Measurements from ENCODE around the gene SUSD1.
"Not testable (repeated sequence)": the region's sequence is repeated elsewhere in the genome, so short reads cannot be mapped to it uniquely, and the experiment has no call there.

Gene SUSD1

DNA sequence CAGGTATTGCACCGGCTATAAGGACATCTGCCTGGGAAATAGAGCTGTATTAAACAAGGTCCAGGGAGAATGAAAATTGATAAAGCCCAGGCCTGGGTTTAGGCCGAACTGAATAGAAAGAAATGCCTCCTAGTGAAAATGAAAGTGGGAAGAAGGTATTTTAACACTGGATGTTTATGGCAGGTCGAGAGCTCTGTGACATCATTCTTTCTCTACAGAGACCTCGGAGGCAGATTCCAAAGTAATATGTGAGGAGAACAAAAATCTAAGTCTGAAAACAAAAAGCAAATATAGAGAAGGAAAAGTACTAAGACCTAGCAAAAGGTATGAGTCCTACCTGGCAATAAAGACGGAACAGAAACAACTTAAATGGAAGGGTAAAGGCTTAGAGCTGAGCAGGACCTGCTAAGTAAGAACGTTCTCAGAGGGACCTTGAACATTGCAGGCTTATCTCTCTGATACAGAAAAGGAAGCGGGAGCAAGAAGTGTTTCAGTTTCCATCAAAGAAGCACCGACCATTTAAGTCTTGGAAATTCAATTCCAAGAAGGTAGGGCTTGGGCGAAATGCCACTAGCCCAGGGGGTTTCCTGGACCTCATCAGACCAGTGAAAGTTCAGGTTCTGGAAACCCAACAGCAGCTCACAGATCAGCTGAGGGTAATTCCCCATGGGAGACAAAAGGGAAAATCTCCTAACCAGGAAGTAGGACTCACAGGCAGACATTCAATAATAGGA is 80.0 kb downstream of the SUSD1 start:
- DNase-seq (ENCODE audit: low read depth in 2 of 2) = no peak

- DNase-seq (ENCODE audit: low read depth in 2 of 2) = no peak
Observed at GRCh38 chr9:112094241-112094640, 80.9 kb downstream of the SUSD1 start.

- no peak for DNase-seq (ENCODE audit: low read depth in 2 of 2)
Observed at GRCh38 chr9:112093870-112094216, 81.3 kb downstream of the SUSD1 start.

DNA sequence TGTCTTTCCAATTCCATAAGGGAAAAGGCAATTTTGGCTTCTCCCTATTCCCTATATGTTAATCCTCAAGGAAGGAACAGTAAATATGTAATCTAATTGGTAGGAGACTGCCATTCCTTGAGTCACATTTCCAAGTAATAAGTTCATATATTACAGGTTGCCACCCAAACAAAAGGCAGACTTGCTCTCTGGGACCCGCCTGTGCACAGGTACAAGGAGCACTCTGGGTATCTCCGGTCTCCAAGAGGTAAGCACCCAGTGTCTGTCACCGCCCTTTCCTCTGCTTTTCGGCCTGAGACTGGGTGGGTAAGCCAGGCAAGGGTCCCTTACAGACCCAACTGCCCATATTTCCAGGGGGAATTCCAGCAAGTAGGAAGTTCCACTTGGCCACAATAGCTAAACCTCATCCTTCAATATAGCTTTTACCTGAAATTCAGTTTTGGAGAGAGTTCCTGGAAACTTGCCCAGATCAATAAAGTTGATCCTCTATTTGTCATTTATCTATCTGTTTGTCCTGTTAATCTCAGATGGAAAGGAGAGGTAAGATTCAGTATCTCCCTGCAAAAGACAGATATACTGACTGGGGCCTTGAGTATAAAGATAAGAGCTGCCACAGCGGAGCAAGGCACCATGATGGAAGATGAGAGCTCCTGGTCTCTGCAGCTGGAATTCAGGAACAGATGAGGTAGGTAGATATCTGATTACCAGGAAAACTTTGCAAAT is 81.8 kb downstream of the SUSD1 start:
- no peak for DNase-seq (ENCODE audit: low read depth in 2 of 2)

GRCh38 chr9:112091810-112092209 is 83.3 kb downstream of the SUSD1 start:
- DNase-seq (ENCODE audit: low read depth in 2 of 2) = no peak

- DNase-seq (ENCODE audit: low read depth in 2 of 2) = no peak
Observed at GRCh38 chr9:112087506-112087905, 87.6 kb downstream of the SUSD1 start.

- no peak for DNase-seq (ENCODE audit: low read depth in 2 of 2)
Observed at GRCh38 chr9:112086627-112087026, 88.5 kb downstream of the SUSD1 start.

DNA sequence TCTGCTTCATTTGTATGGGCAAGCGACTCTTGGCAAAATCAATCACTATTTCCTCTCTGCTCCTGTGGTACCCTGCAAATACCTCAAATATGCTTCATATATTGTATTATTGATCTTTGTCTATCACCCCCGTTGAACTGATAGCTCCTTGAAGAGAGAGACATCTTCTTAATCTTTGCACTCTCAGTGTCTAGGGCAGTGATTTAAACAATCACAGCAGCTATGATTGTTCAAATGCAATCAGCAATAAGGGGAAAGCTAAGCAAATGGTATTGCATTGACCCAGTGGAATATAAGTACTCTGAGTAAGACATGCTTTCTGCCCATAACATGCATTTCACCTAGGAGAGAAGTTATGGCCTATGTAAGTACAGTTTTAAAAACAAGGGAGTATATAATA is 90.2 kb downstream of the SUSD1 start:
- no peak for DNase-seq (ENCODE audit: low read depth in 2 of 2)

DNA sequence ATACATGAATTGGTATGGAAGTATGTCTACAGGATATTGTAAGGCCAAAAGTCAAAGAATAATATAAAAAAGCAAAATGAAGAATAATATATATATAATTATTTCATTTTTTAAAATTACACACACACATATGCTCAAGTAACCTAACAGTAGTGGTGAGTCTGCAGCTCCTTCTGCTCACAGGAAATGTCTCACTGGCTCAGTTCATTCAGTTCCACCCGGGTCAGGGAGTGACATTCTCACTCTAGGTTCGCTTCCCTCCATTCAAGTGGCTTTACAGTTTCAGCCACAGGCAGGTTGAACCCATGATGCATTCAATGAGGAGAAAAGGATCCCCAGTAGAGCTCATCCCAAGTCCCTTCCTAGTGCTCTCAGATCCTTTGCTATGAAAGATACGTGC is 90.8 kb downstream of the SUSD1 start:
- no peak for DNase-seq (ENCODE audit: low read depth in 2 of 2)

- no peak for DNase-seq (ENCODE audit: low read depth in 2 of 2)
Observed at GRCh38 chr9:112081918-112082729, 93.0 kb downstream of the SUSD1 start.

DNA sequence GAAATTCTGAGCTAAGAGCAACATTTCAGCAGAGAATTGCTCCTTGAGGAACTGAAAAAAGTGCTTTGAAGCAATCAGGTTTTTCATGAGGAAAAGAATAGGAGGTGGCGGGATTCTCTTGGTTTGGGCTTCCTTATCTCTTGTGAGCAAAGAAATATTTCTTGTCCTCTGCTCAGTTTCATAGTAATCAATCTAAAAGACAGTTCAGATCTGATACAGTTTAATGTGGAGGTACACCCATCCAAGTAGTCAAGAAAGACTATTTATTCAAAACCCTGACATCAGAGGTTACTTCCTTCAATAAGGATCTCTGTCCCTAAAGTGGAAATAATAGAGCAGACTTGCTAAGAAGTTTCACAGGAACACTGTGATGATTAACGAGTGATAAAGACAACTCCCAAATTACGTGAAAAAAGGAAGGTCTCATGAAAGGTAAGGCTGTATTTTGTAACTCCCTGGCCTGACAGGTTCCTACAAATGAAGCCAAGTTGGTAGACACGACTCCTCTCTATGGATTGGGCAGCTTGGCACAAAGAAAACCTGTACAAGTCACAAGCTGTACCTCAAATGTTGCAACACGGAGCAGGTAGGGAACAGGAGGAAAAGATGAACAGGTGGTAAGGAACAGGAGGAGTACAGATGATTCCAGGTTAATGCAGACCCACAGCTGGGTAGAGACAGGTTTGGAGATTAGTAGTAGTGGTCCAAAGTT is 94.1 kb downstream of the SUSD1 start:
- DNase-seq (ENCODE audit: low read depth in 2 of 2) = no peak

- DNase-seq (ENCODE audit: low read depth in 2 of 2) = no peak
Observed at GRCh38 chr9:112078432-112078831, 96.7 kb downstream of the SUSD1 start.

DNA sequence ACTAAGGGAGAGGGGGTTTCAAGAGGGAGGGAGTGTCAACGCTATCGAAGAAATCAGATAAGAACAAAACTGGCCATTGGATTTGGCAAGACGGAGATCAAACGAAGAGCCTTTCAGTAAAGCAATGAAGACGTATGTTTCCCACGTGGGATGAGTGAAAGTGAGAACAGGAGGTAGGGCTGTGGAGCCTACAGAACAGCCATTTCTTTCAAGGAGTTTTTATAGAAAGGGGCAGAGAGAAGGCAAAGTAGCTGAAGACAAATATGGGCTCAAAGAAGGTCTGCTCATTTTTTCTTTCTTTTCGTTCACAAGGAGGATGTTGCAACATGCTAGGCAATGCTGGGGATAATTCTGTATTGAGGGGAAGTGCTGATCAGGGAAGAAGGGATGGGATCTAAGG is 98.3 kb downstream of the SUSD1 start:
- no peak for DNase-seq (ENCODE audit: low read depth in 2 of 2)

DNA sequence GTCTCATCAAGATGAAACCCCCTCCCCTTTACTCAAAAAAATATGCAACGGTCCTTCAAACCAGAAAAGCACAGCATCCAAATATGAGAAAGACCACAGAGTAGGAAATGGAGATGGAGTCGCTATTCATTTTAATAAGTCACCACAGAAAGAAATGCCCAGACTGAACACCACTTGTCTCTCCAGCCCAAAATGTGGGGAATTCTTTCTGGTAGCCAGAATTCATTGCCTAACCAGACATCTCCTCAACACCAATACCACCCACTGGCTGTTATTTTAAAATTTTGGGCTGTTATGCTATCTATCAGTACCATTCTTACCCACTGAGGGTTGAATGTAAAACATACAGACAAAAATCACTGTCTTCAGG is 100.1 kb downstream of the SUSD1 start:
- DNase-seq (ENCODE audit: low read depth in 2 of 2) = no peak

DNA sequence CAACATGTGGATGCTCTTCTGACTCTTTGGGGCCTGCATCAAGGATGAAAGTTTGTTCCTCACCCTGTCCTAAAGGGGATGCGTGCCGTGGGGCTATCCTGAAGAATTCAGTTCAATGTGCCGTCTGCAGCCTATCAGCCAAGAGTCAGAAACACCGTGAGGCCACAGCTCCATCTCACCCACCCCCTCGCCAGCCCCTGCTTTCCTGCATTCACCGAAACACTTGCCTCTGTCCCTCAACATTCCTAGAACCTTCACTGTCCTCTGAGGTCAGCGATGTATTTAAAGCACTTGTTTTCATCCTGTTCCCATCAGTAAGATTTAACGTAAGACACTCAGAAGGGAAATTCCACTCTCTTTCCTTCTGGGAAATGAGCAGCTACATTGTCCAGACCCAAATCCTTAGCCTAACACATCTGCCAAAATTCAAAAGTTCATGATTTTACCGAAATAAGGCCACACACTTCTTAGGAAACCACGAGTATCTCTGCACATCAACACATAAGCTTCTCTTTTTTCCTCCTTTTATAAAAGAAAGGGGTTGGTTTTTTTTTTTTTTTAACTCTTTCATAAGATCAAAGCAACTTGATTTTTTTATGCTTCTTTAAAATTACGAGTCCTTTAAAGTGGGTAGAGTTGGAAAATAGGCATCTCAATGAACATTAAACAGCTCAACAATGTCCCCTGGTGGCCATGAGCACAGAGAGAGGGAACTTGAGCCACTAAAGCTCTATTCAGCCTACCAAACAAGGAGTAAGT is 100.7 kb downstream of the SUSD1 start:
- DNase-seq (ENCODE audit: low read depth in 2 of 2) = peak; percentile 27 to 49

DNA sequence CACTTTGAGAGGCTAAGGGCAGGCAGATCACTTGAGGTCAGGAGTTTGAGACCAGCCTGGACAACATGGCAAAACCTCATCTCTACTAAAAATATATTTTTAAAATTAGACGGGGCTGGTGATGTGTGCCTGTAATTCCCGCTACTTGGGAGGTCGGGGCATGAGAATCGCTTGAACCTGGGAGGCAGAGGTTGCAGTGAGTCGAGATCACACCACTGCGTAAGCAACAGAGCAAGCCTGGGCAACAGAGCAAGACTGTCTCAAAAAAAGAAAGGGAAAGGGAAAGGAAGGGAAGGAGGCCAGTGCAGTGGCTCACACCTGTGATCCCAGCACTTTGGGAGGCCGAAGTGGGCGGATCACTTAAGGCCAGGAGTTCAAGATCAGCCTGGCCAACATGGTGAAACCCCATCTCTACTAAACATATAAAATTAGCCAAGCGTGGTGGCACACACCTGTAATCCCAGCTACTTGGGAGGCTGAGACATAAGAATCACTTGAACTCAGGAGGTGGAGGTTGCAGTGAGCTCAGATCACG is 101.4 kb downstream of the SUSD1 start:
- not testable (repeated sequence) for DNase-seq (ENCODE audit: low read depth in 2 of 2)

DNA sequence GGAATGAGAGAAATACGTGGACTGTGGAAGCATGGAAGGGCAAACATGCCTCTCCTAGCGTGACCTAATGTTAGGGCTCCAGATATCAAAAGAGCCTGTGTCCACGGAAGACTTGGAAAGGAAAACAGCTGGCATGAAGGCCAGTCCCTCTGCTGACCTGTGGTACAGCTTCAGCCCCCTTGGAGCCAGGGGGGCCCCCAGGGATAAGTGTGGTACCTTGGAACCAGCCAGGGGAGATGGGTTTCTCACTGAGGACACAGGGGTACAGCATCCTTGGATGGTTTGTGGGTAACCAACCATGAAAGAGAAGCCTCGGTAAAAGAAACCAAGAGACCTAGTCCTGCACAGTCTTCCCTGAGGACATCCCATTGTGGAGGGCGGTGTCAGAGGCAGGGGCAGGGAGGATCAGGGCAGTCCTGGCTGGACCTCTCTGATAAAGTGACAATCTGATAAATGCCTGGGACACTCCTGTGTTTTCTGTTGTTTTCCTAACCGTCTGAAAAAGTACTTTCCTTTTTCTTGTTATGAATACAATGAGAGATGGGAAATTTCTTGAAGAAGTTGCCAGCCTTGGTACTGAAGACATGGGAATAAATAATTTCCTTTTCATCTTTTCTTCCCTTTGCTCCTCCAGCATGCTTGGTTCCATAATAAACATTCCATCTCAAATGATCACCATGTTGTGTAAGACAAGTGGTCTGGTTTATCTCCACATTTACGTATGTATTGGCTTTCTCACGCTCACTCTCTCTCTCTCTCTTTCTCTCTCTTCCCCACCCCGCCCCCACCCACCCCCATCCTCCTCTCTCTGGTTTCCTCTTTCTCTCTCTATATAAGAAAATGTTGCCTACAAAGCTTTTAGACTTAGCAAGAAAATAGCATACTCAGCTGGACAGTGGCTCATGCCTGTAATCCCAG is 102.1 kb downstream of the SUSD1 start:
- no peak for DNase-seq (ENCODE audit: low read depth in 2 of 2)

DNA sequence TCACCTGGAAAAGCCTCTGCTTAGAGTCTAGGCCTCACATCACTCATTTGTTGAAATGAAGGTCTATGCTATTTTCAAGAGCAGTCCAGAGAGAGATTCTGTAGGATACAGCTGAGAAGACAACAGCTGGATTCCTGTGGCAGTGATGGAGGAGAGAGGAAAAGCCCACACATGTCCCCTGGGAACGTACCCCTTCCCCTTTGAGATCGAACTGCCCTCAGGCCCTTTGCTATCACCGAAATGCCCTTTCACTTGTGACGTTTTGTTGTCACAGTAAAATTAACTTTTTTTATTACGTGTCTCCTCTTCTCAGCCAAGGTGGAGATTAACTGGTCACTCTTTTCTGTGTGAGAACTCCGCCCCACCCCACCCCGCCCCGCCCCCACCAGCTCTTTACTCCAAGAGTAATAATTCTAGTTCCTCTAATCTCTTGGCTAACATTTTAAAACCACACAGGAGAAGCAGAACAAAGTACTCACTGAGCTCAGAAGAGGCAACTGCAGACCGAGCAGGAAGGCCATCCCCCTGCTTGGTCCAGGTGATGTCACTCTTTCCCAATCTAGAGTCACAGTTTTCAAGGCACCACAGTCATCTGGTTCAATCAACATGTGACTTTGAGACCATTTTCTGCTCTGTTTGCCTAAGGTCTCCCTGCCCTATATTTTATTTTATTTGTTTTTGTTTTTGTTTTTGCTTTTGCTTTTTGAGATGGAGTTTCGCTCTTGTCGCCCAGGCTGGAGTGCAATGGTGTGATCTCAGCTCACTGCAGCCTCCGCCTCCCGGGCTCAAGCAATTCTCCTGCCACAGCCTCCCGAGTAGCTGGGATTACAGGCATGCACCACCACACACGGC is 105.6 kb downstream of the SUSD1 start:
- no peak for DNase-seq (ENCODE audit: low read depth in 2 of 2)

Measured in stimulated activated CD8-positive, alpha-beta memory T cell treated with anti-CD3 and anti-CD28 coated beads, Interleukin-2, amount 100 ng/mL, for 1 hour (primary cell).